Panc1 (cell line): ENCODE data around the gene HS1BP3.

Source experiments
- POLR2AphosphoS5 ChIP-seq: IDR thresholded peaks from 2 replicates; pipeline ENCODE4 v1.6.1; 2012; ENCODE audit warnings: mild to moderate bottlenecking, low read depth, low read length, moderate library complexity
- REST ChIP-seq, 2 experiments: IDR thresholded peaks; 2 replicates each; pipeline ENCODE4 v1.6.1; 2011 to 2012; ENCODE audit warnings: low read depth in 2 of 2, control low read depth in 1 of 2, low read length in 1 of 2, mild to moderate bottlenecking in 1 of 2, moderate library complexity in 1 of 2; ENCODE audit not compliant: insufficient read depth in 1 of 2
- TF ChIP-seq, protein P1 (sequence below): fragments of 450-650 bp; IDR thresholded peaks from 2 replicates; pipeline ENCODE4 v1.5.1; 2017; ENCODE audit warnings: mild to moderate bottlenecking

GRCh38 chr2:20615068-20615465, 35.8 kb downstream of the HS1BP3 start:
- TF ChIP-seq, protein P1, sequence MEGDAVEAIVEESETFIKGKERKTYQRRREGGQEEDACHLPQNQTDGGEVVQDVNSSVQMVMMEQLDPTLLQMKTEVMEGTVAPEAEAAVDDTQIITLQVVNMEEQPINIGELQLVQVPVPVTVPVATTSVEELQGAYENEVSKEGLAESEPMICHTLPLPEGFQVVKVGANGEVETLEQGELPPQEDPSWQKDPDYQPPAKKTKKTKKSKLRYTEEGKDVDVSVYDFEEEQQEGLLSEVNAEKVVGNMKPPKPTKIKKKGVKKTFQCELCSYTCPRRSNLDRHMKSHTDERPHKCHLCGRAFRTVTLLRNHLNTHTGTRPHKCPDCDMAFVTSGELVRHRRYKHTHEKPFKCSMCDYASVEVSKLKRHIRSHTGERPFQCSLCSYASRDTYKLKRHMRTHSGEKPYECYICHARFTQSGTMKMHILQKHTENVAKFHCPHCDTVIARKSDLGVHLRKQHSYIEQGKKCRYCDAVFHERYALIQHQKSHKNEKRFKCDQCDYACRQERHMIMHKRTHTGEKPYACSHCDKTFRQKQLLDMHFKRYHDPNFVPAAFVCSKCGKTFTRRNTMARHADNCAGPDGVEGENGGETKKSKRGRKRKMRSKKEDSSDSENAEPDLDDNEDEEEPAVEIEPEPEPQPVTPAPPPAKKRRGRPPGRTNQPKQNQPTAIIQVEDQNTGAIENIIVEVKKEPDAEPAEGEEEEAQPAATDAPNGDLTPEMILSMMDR, result no peak
- no peak for TF ChIP-seq REST (IDR thresholded peaks at IDR 0.05; ENCODE audit: insufficient read depth in 1 of 2, low read depth in 2 of 2, low read length in 1 of 2)
- no peak for TF ChIP-seq POLR2AphosphoS5
